ELR (cell line): ENCODE results near the gene PIRT.

Experiments
- DNase-seq: peaks from one replicate; pipeline ENCODE4 v3.0.0-alpha.2; 2015; ENCODE audit warnings: low read depth

PIRT gene

GRCh38 chr17:10789694-10790271 lies 48.1 kb downstream of the PIRT start:
- no peak for DNase-seq

GRCh38 chr17:10787306-10788045 lies 50.4 kb downstream of the PIRT start:
- DNase-seq: no peak

- DNase-seq: no peak
Measured at GRCh38 chr17:10785295-10785694, 52.6 kb downstream of the PIRT start.

- no peak for DNase-seq
Measured at GRCh38 chr17:10779609-10780008, 58.3 kb downstream of the PIRT start.

GRCh38 chr17:10777890-10778289 lies 60.0 kb downstream of the PIRT start:
- no peak for DNase-seq

- no peak for DNase-seq
Measured at GRCh38 chr17:10777131-10777807, 60.6 kb downstream of the PIRT start.

- DNase-seq: no peak
Measured at GRCh38 chr17:10776381-10776780, 61.5 kb downstream of the PIRT start.

- no peak for DNase-seq
Measured at GRCh38 chr17:10775740-10776356, 62.0 kb downstream of the PIRT start.

GRCh38 chr17:10775058-10775457 lies 62.8 kb downstream of the PIRT start:
- no peak for DNase-seq

- no peak for DNase-seq
Measured at GRCh38 chr17:10773391-10773790, 64.5 kb downstream of the PIRT start.
